ENCODE results near the gene KRTAP10-6.

Gene KRTAP10-6

DNA sequence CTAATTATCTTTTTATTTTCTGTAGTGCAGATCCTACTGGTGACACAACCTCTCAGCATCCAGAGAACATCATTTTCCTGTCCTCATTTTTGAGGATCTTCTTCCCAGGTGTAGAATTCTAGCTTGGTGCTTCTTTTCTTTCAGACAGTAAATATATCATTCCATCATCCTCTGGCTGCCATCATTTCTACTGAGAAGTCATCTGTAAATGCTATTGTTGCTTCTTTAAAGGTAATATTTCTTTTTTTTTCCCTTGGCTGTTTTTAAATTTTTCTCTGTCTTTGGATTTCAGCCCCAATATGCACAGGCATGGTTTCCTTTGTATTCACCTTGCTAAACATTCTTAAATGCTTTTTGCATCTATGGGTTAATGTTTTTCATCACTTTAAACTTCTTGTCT lies 31.3 kb upstream of the KRTAP10-6 start:
- Histone ChIP-seq H3K4me3 (ENCODE audit: insufficient read depth, low read length, poor library complexity, severe bottlenecking) (no peak overlapping the region), H3K27ac (ENCODE audit: low read depth, low read length) (no peak overlapping the region), H3K79me2 (ENCODE audit: insufficient read depth, low read length) (no peaks in the 10 kb centered on the region), H2AFZ (ENCODE audit: low read depth, low read length, severe bottlenecking) (no peak overlapping the region), H3F3A (ENCODE audit: insufficient read depth) (no peaks in the 10 kb centered on the region), H3K9ac (ENCODE audit: low read length) (no peak overlapping the region), H3K4me2 (ENCODE audit: low read depth, low read length, poor library complexity, severe bottlenecking) (no peak overlapping the region), H3K36me3 (ENCODE audit: low read length) (no peaks in the 10 kb centered on the region), H4K20me1 (ENCODE audit: low read depth, low read length) (no peaks in the 10 kb centered on the region), H3K27me3 (ENCODE audit: low read length) (no peaks in the 10 kb centered on the region), H3K9me3 (ENCODE audit: insufficient read depth, low read length) (peaks cover 14% of the 10 kb centered on the region; the same call in 1 of the 2 replicates), H3K9me2 (replicated peaks; ENCODE audit: insufficient read depth, low read length) (no peaks in the 10 kb centered on the region)
- no peak for TF ChIP-seq EZH2phosphoT487 (conservative IDR thresholded peaks at IDR 0.05; ENCODE audit: low read length)
- TF ChIP-seq, protein P1, sequence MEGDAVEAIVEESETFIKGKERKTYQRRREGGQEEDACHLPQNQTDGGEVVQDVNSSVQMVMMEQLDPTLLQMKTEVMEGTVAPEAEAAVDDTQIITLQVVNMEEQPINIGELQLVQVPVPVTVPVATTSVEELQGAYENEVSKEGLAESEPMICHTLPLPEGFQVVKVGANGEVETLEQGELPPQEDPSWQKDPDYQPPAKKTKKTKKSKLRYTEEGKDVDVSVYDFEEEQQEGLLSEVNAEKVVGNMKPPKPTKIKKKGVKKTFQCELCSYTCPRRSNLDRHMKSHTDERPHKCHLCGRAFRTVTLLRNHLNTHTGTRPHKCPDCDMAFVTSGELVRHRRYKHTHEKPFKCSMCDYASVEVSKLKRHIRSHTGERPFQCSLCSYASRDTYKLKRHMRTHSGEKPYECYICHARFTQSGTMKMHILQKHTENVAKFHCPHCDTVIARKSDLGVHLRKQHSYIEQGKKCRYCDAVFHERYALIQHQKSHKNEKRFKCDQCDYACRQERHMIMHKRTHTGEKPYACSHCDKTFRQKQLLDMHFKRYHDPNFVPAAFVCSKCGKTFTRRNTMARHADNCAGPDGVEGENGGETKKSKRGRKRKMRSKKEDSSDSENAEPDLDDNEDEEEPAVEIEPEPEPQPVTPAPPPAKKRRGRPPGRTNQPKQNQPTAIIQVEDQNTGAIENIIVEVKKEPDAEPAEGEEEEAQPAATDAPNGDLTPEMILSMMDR (IDR thresholded peaks at IDR 0.05; ENCODE audit: insufficient read depth, low read length, poor library complexity, severe bottlenecking): no peak

DNA sequence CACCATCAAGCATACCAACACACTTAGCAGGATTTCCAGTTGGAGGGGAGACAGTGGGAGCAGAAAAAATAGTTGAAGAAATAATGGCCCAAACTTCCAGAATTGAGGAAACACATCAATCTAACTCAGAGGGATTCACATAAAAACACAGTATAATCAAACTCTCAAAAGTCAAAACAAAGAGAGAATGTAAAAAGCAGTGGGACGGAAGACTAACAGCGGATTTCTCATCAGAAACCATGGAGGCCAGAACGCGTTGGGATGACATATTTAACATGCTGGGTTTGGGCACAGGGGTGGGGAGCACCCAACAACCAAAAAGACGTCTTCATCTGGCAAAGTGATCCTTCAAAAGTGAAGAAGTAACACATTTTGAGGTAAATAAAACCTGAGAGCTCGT lies 27.6 kb upstream of the KRTAP10-6 start:
- Histone ChIP-seq H3K9ac (ENCODE audit: low read length) (no peak overlapping the region), H3K4me2 (ENCODE audit: low read depth, low read length, poor library complexity, severe bottlenecking) (no peak overlapping the region), H3F3A (ENCODE audit: insufficient read depth) (no peaks in the 10 kb centered on the region), H3K79me2 (ENCODE audit: insufficient read depth, low read length) (no peaks in the 10 kb centered on the region), H2AFZ (ENCODE audit: low read depth, low read length, severe bottlenecking) (no peak overlapping the region), H3K4me3 (ENCODE audit: insufficient read depth, low read length, poor library complexity, severe bottlenecking) (no peak overlapping the region), H3K27ac (ENCODE audit: low read depth, low read length) (no peak overlapping the region), H3K9me2 (replicated peaks; ENCODE audit: insufficient read depth, low read length) (no peaks in the 10 kb centered on the region), H3K9me3 (ENCODE audit: insufficient read depth, low read length) (peaks cover 10% of the 10 kb centered on the region; the same call in 1 of the 2 replicates), H3K27me3 (ENCODE audit: low read length) (no peaks in the 10 kb centered on the region), H3K36me3 (ENCODE audit: low read length) (no peaks in the 10 kb centered on the region), H4K20me1 (ENCODE audit: low read depth, low read length) (no peaks in the 10 kb centered on the region)
- no peak for TF ChIP-seq EZH2phosphoT487 (conservative IDR thresholded peaks at IDR 0.05; ENCODE audit: low read length)
- TF ChIP-seq, protein P1 (IDR thresholded peaks at IDR 0.05; ENCODE audit: insufficient read depth, low read length, poor library complexity, severe bottlenecking): no peak

DNA sequence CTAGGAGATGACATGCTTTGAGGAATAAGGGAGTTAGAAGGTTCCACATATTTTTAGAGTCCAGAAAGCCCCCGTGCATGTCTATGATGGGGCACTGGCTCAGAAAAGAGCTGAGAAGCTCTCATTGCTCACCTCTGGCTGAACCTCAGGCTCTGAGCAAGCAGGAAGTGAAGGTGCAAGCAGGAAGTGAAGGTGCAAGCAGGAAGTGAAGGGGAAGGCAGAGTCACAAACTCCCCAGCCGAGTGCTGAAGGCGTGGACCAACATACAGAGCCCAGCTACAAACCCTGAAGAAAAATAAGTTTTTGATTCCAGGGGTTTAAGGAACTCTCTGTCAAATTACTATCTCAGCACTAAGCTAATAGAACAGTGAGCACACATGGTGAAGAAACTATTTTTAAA lies 26.6 kb upstream of the KRTAP10-6 start:
- Histone ChIP-seq H3F3A (ENCODE audit: insufficient read depth) (no peaks in the 10 kb centered on the region), H3K79me2 (ENCODE audit: insufficient read depth, low read length) (no peaks in the 10 kb centered on the region), H3K27me3 (ENCODE audit: low read length) (no peaks in the 10 kb centered on the region), H3K4me3 (ENCODE audit: insufficient read depth, low read length, poor library complexity, severe bottlenecking) (no peak overlapping the region), H3K9me2 (replicated peaks; ENCODE audit: insufficient read depth, low read length) (no peaks in the 10 kb centered on the region), H3K9ac (ENCODE audit: low read length) (no peak overlapping the region), H3K36me3 (ENCODE audit: low read length) (no peaks in the 10 kb centered on the region), H3K4me2 (ENCODE audit: low read depth, low read length, poor library complexity, severe bottlenecking) (peak overlapping the region; percentile 13), H3K9me3 (ENCODE audit: insufficient read depth, low read length) (peaks cover under 1% of the 10 kb centered on the region; the same call in 1 of the 2 replicates), H4K20me1 (ENCODE audit: low read depth, low read length) (no peaks in the 10 kb centered on the region), H2AFZ (ENCODE audit: low read depth, low read length, severe bottlenecking) (peak overlapping the region; percentile 55), H3K27ac (ENCODE audit: low read depth, low read length) (peak overlapping the region; percentile 10; the same call in 1 of the 2 replicates)
- no peak for TF ChIP-seq EZH2phosphoT487 (conservative IDR thresholded peaks at IDR 0.05; ENCODE audit: low read length)

DNA sequence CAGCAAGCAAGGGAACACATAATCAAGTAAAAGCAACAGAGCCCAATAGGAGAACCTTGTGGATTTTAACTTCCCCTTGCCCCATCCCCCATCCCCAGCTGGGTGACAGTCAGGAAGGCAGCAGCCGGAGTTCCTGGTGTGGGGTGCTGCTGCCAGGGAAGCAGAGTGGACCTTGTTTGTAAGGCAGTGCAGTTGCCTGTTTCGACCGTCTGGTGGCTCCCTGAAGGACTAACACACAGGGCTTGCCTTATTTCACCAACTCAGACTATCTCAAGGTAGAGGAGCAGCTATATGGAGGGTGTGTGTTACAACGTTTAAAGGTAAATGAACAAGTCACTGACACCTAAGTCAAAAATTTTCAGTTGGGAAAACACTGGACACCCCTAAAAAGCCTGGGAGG lies 26.2 kb upstream of the KRTAP10-6 start:
- no peak overlapping the region for H3K9ac ChIP-seq (ENCODE audit: low read length)
- no peaks in the 10 kb centered on the region for H3F3A ChIP-seq (ENCODE audit: insufficient read depth)
- H3K79me2 ChIP-seq (ENCODE audit: insufficient read depth, low read length): no peaks in the 10 kb centered on the region
- no peaks in the 10 kb centered on the region for H4K20me1 ChIP-seq (ENCODE audit: low read depth, low read length)
- H3K27ac ChIP-seq (ENCODE audit: low read depth, low read length): peak overlapping the region; percentile 10; the same call in 1 of the 2 replicates
- no peaks in the 10 kb centered on the region for H3K27me3 ChIP-seq (ENCODE audit: low read length)
- H3K4me3 ChIP-seq (ENCODE audit: insufficient read depth, low read length, poor library complexity, severe bottlenecking): no peak overlapping the region
- TF ChIP-seq, protein P1 (IDR thresholded peaks at IDR 0.05; ENCODE audit: insufficient read depth, low read length, poor library complexity, severe bottlenecking): peak; percentile 13
- TF ChIP-seq EZH2phosphoT487 (conservative IDR thresholded peaks at IDR 0.05; ENCODE audit: low read length): no peak
- no peaks in the 10 kb centered on the region; the same call in 1 of the 2 replicates for H3K9me3 ChIP-seq (ENCODE audit: insufficient read depth, low read length)
- no peaks in the 10 kb centered on the region for H3K9me2 ChIP-seq (replicated peaks; ENCODE audit: insufficient read depth, low read length)
- H2AFZ ChIP-seq (ENCODE audit: low read depth, low read length, severe bottlenecking): peak overlapping the region; percentile 55
- H3K4me2 ChIP-seq (ENCODE audit: low read depth, low read length, poor library complexity, severe bottlenecking): peak overlapping the region; percentile 13
- no peaks in the 10 kb centered on the region for H3K36me3 ChIP-seq (ENCODE audit: low read length)
